Non-pigmented ciliary epithelial cell (primary cell): ENCODE measurements around the gene LRMDA.

Experiments used
- DNase-seq: peaks from one replicate; pipeline ENCODE4 v3.0.0-alpha.2; 2010; ENCODE audit warnings: low read depth

Gene LRMDA

DNA sequence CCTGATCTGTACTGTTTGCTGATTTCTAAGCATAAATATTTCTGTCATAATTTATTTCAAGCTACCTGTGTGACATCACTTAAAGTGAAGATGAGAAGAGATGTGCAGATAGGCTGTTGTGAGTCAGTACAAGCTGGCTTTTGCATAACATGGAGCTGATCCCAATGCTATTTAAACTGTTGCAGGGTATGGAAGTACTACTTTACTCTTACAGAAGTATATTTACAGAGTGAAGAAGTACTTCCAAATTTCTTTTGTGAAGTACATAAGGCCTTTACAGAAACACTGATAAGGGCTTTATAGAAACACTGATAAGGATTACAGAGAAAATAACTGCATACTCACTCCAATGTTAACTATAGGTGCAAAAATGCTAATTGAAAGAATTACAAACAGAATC lies 911.6 kb downstream of the LRMDA start:
- DNase-seq: no peak

DNA sequence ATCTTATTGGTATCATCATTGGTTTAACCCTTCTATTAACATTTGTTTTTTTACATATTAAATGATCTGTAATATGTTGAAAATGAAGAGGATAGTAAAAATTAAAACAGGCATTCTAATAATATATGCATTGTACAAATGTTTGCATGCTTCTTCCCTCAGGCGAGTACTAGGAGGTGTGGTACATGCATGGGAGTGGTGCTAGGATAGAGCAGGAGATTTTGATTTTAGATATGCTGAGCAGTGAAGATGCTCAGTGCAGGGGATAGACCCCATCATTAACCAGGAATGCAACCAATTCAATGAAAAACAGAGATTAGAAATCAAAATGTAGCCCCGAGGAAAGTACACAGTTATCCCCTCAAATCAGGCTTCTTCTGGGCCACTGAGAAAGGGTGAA lies 916.4 kb downstream of the LRMDA start:
- no peak for DNase-seq

DNA sequence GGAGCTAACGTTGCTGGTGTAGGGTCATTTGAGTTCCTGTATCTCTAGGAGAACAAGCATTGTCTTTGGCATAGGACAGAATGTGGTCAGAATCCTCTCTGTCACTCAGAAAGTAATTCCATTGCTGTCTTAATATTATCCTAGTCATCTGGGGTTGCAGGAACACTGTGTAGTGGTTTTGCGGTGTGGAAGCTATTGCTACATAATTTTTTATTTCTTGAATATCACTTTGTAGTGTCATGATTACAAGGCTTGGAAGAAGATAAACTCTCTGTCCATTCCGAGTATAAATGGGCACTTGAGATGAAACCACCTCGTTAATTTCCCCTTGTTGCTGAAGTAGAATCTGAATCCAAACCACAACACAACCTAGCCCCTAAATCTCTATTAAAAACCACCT lies 919.2 kb downstream of the LRMDA start:
- no peak for DNase-seq

DNA sequence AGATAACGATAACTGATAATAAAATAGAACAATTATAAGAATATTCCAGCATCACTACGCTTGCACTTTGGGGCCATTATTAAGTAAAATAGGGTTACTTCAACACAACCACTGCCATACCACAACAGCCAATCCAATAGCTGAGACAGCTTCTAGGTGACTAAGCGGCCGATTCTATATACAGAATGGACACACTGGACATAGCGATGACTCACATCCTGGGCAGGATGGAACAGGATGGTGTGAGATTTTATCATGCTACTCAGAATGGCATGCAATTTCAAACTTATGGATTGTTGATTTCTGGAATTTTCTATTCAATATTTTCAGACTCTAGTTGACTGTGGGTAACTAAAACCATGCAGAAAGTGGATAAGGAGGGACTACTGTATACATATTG lies 920.9 kb downstream of the LRMDA start:
- DNase-seq: peak; percentile 88

DNA sequence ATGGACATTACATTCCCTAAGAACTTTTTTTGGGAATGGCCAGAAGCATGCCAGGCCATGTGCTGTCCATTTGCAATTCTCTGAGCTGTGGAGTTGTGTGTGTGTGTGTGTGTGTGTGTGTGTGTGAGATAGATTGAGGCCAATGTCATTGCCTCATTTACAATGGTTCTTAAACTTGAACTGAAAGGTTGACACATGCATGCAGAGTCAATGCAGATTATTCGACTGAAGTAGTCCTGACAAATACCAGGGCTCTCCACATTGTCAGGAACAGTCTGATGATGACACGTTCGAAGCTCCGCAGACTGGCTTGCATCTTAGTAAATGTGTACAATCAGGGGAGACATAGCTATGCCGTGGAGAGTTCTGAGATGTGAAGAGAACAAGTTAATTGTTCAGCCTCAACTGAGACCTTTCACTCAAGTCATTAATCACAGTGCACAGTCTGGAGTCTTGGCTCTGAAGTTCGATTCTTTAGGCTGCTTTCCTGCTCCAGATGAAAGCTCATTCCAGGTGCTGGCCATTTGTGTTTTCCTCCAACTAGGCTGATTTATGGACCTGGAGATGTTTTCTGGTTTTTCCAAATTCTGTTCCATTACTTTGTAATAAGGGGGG lies 921.9 kb downstream of the LRMDA start:
- DNase-seq: no peak

DNA sequence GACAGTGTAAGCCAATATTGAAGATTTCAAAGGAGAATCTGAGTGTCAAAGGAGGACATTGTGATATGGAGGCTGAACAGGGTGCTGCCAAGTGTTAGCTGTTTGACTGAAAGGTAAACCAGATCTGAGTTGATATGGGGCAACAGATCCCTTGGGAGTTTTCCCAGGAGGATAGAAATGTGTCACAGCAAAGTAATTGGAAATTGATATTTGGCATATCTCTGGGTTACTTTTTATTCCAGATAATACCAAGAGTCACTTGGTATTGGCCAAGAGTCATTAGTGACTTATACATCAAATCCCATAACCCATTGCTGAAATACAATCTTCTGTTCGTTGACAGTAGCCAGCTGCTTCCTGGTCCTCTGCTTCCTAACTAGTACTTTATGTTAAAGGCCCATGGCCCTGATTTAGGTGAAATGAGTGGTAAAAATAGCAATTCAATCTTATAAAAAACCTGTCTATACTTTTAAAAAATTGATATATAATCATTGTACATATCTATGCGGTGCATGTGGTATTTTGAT lies 922.9 kb downstream of the LRMDA start:
- no peak for DNase-seq

DNA sequence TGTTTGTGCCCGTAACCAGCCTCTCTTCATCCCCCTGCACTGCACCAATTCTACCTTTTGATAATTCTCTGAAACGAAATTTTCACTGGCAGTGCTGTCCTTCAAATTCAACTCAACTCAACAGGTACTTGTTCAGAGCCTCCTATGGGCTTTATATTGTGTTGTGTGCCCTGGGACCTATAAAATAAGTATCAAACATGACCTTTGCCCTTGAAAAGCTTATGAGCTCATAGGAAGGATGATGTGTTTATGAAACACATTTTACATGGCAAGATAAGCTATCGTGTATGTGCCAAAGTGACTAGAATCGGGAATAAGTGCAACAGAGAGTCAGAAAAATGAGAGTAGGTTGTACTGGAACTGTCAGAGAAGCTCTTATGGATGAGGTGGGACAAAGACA lies 923.5 kb downstream of the LRMDA start:
- no peak for DNase-seq

DNA sequence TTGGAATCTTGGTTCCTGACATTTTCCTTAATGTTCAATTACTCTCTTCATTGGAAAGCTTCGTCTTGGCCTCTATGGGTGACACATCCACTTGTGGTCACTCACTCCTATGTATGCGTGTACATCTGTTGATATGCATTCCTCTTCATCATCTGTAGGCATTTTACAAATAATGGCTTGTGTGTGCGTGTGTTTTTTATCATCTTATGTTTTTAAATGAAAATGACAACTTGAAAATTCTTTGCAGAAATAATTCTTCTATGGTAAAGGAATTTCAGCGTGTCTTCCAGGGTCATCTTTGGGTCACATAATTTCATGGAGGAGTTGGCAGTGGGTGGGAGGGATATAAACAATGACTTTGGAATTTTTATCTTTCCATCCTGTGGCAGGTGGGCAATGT lies 925.1 kb downstream of the LRMDA start:
- no peak for DNase-seq

DNA sequence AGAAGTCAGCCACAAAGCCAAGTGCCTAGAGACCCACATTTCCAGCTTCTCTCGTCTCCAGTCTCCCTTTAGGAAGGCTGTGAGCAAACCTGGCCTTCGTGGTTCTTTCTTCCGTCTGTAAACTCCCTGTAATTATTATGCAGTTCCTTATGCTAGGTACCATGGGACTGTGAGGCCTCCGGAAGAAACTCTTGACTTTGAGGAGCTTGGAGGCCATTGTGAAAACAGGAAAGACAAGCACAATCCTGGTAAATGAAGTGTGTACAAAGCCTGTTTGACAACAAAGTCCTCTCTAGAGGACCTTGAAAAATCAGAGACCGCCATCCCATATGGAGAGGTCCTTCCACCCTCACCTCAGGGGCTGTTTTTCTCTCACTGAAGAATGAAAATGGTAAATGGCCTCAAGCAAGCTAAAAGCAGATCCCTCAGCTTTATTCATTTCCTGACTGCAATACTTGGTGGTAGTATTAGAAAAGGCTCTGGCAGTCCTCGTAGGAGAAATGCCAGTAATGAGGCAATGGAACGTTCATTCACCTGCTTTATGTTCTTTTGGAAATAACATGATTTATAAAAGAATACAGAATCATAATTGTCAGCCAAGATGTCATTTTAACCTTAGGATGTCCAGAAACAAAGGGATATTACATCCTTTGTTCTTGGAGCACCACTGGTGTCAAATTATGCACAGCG lies 926.4 kb downstream of the LRMDA start:
- no peak for DNase-seq

DNA sequence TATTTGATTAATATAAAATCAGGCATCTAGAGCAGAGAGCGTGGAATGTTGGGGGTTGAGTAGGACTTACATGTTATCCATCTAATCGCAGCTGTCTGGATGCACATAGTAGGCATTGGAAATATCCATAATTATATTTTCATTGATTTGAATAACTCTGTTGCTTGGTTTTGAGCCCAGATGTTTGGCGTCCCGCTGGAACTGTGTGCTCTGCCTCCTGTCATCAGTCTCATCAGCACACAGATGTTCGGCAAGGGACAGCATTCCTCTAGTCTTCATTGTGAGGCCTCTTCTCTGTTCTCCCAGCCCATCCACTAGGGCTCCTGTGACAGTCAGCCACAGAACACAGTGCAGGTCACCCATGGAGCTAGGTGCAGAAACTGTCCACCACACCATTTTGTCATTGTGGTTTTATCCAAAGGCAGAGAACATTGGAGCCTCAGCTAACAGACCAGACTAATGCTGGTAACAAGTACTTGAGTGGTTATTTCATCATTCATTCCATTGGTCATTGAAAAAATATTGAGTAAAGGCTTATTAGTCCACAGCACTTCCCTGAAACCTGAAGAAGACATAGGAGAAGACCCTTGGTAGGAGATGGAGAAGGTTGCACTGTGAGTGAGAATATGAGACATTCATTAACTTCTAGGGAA lies 927.4 kb downstream of the LRMDA start:
- DNase-seq: no peak

DNA sequence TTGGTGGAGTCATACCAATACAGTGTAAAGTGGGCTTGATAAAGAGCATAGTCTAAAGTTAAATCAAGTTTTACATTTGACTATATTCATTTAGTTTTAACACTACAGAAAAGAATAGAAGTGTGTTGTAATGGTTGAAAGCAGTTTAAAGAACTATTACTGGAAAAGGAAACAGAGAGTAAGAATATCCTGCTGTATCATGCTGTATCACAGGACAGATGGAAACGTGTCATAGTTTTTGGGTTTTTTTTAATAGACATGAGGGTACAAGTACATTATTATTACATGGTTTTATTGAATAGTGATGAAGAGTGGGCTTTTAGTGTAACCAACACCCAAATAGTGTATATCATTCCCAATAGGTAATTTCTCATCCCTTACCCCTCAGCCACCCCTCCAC lies 944.3 kb downstream of the LRMDA start:
- DNase-seq: no peak

DNA sequence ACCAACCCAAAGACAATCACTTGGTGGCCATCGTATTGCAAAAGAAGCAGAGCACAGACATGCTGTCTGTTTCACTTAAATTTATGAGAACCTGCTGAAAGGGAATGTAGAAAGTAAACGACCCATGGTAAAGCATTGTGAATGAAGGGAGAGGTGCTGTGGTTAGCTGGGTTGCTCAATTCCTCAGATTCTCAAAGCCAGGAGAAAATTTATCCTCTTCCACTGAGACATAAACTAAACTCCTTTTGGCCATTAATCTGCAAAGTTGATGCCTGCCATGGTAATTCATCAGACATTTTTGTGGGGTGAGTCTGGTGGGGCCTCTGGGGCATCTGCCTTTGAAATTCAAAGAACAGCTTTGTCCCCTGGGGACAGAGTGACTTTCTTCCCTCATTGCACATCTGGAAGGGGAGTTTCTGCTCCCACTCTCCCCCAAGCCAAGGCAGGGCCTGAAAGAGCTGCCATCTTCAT lies 951.0 kb downstream of the LRMDA start:
- DNase-seq: peak; percentile 26

DNA sequence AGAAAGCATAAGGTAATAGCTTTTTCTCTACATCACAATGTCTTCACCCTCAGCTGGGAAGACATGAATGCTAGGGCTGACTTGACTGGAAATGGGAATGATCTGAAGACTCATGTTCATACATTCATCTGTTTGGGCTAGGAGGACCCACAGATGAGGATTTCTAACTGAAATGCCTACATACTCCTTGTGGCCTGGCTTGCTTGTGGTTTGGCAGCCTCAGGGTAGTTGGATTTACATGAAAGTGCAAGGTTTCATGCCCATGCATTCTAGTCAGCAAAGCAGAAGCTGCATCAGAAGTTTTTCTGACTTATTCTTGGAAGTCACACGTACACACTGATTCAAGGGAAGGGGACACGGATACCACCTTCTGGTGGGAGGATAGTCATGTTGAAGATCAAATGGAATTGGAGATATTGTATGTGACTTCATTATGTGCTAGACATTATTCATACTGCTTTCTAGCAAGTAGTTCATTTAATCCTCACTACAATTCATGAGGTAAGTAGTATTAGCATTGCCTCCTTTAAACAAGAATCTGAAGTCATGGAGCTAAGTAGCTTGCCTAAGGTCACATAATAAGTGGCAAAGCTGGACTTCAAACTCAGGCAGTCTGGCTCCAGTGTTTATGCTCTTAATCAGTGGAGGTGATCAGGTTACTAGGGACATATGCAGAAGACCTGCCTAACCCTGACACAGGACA lies 957.0 kb downstream of the LRMDA start:
- no peak for DNase-seq

DNA sequence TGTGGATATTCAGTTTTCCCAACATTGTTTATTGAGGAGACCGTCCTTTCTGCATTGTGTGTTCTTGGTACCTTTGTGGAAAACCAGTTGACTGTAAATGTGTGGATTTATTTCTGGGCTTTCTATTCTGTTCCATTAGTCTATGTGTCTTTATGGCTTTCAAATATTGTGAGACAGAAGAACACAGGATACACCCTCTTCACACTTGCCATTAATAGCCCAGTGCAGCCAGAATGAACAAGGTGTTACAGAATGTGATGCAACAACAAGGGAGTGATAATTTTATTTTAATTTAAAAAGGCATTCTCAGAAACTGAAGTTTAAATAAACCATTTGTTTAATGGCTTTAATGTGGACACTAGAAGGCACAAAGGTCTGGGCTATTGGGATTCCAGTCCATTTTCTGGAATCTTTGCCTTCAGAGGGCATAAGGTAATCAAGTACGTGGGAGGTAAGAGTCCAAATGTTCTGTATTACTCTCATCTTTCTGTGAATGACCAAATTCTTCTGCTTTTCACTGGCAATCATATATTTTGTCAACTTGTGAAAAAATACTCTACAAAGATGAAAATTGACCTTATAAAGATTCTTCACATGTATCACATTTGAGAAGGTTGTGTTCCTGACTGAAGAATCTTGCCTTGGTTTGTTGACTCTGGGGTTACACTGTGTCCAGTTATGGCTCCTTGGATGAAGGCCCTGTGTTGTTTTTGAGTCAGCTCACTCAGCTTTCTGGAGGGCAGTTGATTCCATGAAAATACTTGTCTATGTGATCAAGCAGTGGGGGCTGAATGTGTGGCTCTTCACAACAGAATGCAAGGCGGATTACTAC lies 962.7 kb downstream of the LRMDA start:
- no peak for DNase-seq

DNA sequence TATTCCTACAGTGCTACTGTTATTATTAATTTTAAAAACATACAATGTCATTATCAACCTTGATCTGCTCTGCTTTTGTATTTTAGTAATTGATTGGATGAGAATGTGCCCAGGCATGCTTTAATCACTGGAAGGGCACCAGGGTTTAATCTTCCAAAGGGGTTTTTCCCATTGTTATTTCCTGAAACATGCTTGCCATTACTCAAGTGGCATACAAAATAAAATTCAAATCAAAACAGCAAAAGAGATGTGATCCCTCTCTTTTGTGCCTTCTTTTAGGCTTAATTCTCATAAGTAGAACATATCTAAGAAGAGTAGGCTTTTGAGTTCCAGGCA lies 963.3 kb downstream of the LRMDA start:
- no peak for DNase-seq

DNA sequence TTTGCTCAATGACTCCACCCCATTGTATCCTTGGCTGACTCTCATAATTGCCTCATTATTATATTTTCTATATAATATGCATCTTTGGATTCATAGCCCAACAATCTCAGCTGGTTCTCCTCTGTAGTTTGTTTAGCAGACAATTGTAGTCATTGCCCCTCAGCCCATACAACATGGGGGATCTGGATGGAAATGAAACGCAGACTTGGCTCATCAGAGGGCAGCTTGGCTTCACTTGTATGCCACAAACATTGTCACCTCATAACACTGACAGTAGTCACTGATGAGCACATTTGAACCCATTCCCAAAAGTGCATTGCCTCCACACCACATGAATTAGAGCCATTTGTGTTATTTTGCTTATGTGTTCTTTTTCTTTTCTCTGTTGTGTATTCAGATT lies 963.8 kb downstream of the LRMDA start:
- DNase-seq: no peak

DNA sequence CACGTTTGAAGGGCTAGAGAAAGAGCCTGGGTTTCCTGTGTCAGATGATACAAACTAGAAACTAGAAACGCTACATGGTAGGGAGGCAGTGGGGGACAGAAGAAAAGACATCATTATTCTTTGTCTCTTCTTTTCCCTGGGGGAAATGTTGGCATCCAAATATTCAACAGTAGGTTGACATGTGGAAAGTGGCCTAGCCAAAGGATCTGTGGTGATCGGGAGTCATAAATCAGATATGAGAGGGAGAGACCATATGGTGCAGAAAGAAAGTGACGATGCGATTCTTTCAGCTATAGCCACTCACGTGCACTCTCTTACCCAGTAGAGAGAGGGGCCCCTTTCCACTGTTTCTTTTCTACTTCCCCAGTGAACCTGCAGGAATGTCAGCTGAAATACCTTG lies 964.7 kb downstream of the LRMDA start:
- no peak for DNase-seq

DNA sequence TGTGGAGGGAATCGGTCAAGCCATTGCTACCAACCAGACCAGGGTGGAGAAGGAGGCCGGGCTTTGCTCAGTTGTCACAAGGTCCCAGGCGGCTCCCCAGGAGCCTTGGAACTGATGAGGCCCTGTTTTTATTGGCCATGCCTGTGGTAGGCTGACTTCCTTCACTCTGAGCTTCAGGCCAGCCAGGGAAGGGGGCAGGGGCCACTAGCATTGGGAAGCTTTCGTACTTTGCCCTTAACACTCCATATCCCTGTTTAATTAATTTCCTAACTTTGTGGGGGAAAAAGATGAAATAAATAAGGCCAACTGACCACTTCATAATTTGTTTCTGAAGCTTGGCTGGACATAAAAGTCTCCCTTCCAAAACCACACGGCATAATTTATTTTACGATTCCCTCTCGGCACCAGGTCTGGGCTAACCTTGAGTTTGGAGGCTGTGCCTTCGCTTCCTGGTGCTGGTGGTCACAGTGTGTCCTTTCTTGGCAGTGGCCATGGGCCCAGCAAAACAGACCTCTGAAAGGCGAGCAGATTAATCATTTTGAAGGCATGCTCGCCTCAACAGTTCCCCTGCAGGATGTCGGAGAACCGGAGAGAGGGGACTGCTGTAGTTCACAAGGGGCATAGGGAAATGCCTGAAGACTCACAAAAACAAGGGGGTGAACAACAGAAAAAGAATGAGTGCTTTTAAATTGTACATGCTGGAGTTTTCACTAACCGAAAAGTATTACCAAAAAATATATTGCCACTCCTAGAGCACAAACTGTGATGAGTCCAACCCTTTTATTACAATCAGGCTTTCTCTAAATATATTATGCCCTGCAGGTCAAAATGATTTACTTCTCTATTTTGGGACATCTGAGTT lies 966.0 kb downstream of the LRMDA start:
- no peak for DNase-seq

DNA sequence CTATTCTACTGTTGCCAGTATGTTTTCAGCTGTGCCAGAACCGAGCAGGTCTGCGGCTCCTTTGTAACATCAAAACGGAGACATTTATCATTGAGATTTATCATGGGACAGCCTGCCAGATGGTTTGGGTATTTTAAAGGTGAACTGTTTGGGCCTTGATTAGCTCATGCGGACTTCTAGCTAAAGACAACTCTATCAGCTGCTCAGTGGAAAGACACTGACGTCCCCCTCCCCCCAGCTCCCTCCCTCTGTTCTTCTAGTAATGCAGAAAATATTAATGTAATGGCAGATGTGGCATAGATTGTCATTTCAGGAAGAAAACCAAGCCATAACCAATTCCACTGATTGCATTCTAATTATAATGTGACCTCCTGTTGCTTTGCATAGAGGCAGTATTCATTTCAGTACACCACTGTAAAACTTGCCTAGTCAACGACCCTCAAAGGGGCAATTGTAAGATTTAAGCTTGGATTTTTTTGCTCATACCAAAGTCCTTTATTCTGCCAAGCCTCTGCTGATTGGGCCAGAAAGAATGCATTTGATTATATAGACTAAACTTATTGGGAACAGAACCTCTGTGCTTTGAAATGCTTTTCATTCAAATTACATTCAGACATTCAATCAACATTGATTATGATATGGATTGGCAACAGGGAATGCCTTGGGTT lies 966.8 kb downstream of the LRMDA start:
- no peak for DNase-seq

DNA sequence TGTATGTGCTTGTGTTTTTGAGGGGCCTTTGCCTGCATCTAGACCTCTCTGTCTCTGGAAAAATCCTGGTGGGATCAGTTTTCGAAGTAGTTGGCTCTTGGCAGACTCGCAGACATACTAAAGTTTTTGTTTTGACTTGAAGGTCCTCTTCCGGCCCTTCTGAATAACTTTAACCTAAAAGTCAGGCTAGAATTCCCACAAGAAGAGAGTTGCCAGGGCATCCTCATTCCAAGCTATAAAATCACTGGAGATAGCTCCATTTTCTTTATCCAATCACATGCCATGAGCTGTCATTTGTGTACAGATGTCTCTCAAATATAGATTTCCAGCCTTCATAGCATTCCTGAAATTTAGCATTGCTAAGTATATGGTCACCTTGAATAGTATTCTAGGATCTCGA lies 967.8 kb downstream of the LRMDA start:
- no peak for DNase-seq
